Neural crest cell (in vitro differentiated cells): ENCODE data around the gene GADD45G. TPM values are rescaled to one million over a fixed set of nuclear protein-coding genes. Genes with fewer than 3 reads are reported as not detected.
A peak's percentile ranks its signal among the peaks of the same experiment; 100 is the strongest.

Source experiments
- DNase-seq: peaks from one replicate; pipeline ENCODE4 v3.0.0; 2021; ENCODE audit warnings: low read depth, mixed read lengths, low spot score
- H3K27ac Mint-ChIP-seq: one replicate; pipeline ENCODE4 v1.8.0; 2021; ENCODE audit warnings: mild to moderate bottlenecking, mixed read lengths; ENCODE audit not compliant: unreplicated experiment
- H3K27me3 Mint-ChIP-seq: 2 replicates; pipeline ENCODE4 v1.8.0; 2021; ENCODE audit warnings: low read depth, mild to moderate bottlenecking, mixed read lengths
- H3K36me3 Mint-ChIP-seq: 2 replicates; pipeline ENCODE4 v1.8.0; 2021; ENCODE audit warnings: low read depth, mild to moderate bottlenecking, mixed read lengths
- H3K4me1 Mint-ChIP-seq: 2 replicates; pipeline ENCODE4 v1.8.0; 2021; ENCODE audit warnings: mixed read lengths
- H3K4me3 Mint-ChIP-seq: one replicate; pipeline ENCODE4 v1.8.0; 2021; ENCODE audit warnings: mild to moderate bottlenecking, mixed read lengths
- H3K9me3 Mint-ChIP-seq: 2 replicates; pipeline ENCODE4 v1.8.0; 2021; ENCODE audit warnings: mixed read lengths
- total RNA-seq: library from RNA; stranded (reverse); gene quantifications from 2 replicates; pipeline ENCODE4 v1.2.1, GENCODE V29; 2021
- TF ChIP-seq, protein P1 (sequence below): fragments of 200-600 bp; sonication (generic); conservative IDR thresholded peaks from 2 replicates; pipeline ENCODE4 v1.5.0; 2021; ENCODE audit warnings: antibody characterized with exemption, mild to moderate bottlenecking

GADD45G gene
- total RNA-seq, 1 donor from 2014 or later = 11.9 TPM

DNA sequence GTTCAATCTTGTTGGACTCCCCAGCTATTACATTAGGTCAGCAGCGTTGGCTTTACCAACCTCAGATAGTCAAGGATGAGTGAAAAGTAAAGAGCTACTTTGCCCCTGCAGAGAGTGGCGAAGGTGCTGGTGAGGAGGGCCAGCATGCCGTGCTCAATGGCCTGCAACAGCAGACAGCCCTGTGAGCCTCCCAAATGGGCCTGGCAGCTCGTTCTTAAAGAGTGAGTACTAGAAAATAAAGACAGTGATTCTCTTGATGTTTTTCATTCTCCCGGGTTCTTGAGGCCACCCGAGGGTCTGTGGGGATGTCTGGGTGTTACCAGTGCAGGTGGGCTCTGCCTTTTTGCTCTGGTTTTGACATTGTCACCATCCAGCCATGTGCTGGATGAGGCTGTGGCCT lies 16.2 kb downstream of the GADD45G start:
- Mint-ChIP-seq H3K9me3 (no peaks in the 10 kb centered on the region), H3K36me3 (no peaks in the 10 kb centered on the region), H3K4me3 (no peak overlapping the region), H3K27ac (no peak overlapping the region), H3K27me3 (peaks cover 48% of the 10 kb centered on the region), H3K4me1 (peaks cover 25% of the 10 kb centered on the region)
- DNase-seq = no peak
- TF ChIP-seq, protein P1, sequence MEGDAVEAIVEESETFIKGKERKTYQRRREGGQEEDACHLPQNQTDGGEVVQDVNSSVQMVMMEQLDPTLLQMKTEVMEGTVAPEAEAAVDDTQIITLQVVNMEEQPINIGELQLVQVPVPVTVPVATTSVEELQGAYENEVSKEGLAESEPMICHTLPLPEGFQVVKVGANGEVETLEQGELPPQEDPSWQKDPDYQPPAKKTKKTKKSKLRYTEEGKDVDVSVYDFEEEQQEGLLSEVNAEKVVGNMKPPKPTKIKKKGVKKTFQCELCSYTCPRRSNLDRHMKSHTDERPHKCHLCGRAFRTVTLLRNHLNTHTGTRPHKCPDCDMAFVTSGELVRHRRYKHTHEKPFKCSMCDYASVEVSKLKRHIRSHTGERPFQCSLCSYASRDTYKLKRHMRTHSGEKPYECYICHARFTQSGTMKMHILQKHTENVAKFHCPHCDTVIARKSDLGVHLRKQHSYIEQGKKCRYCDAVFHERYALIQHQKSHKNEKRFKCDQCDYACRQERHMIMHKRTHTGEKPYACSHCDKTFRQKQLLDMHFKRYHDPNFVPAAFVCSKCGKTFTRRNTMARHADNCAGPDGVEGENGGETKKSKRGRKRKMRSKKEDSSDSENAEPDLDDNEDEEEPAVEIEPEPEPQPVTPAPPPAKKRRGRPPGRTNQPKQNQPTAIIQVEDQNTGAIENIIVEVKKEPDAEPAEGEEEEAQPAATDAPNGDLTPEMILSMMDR = no peak

DNA sequence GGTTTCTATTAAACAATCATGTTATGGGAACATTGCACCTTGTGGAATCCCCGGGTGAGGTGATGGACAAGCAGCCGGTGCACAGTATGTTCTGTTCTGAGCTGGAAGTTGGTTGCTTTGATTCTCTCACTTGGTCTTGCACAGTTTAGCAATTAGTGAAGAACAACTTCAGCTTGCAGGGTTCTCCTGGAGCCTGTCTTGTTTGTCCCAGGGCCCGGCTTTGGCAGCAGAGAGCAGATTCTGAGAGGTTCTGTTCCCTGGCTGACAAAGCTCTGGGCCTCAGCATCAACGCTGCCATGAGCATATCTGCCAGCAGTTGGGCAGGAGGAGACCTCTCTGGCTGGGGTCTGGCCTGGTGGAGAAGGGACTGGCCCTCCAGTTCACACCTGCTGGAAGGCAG lies 16.9 kb downstream of the GADD45G start:
- Mint-ChIP-seq H3K27me3 (peaks cover 47% of the 10 kb centered on the region), H3K27ac (peak overlapping the region; percentile 12), H3K4me1 (peaks cover 25% of the 10 kb centered on the region), H3K9me3 (no peaks in the 10 kb centered on the region), H3K36me3 (no peaks in the 10 kb centered on the region), H3K4me3 (no peak overlapping the region)
- TF ChIP-seq, protein P1 = no peak
- DNase-seq = no peak

GRCh38 chr9:89622933-89623861 lies 18.4 kb downstream of the GADD45G start:
- H3K4me1 Mint-ChIP-seq = peaks cover 25% of the 10 kb centered on the region

DNA sequence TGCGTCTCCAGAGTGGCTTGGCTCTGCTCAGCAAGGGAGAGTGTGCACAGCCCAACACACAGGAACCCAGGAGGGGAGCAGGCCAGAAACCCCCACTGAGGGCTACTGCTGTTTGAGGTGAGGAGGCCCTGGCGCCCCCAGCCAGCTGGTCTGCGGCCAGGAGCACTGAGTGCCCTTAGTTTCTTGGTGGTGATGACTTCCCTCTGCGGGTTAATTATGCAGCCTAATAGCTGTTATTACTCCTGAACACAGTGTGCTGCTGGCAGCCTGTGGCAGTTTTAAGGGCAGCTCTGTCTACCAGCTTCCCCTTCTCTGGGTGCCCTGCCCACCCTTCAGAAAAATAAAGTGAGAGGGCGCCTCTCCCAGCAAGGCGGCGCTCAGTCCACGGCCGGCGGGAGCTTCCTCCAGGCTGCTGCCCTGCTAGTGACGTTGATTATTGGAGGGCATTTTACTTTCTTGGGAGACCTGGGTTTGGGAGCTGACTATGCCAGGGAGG lies 19.2 kb downstream of the GADD45G start:
- peak overlapping the region; percentile 57 for H3K27ac Mint-ChIP-seq
- DNase-seq = no peak
- no peak overlapping the region for H3K4me3 Mint-ChIP-seq
- TF ChIP-seq, protein P1 = no peak
- H3K4me1 Mint-ChIP-seq = peaks cover 24% of the 10 kb centered on the region
- H3K9me3 Mint-ChIP-seq = no peaks in the 10 kb centered on the region
- peaks cover 46% of the 10 kb centered on the region for H3K27me3 Mint-ChIP-seq
- H3K36me3 Mint-ChIP-seq = no peaks in the 10 kb centered on the region

More at GRCh38 chr9:89622933-89623861, 18.4 kb downstream of the GADD45G start:
- Mint-ChIP-seq H3K27ac (peak overlapping the region; percentile 71), H3K9me3 (no peaks in the 10 kb centered on the region), H3K36me3 (no peaks in the 10 kb centered on the region), H3K27me3 (peaks cover 41% of the 10 kb centered on the region), H3K4me3 (peak overlapping the region; percentile 32)
- DNase-seq = peak; percentile 18
- TF ChIP-seq, protein P1 = no peak

GRCh38 chr9:89625721-89626687 lies 21.2 kb downstream of the GADD45G start:
- Mint-ChIP-seq H3K27ac (no peak overlapping the region), H3K4me1 (peaks cover 20% of the 10 kb centered on the region), H3K36me3 (no peaks in the 10 kb centered on the region), H3K4me3 (no peak overlapping the region), H3K9me3 (no peaks in the 10 kb centered on the region), H3K27me3 (peaks cover 53% of the 10 kb centered on the region)
- TF ChIP-seq, protein P1 = no peak
- DNase-seq = no peak
